Peyer's patch (tissue), 4 donors: ENCODE results near the gene KSR2.

Experiments used
- CTCF ChIP-seq, 6 experiments: fragments of 450-650 bp in 4 of 6; fragments of 200-600 bp in 2 of 6; sonication (generic) in 1 of 6; IDR thresholded peaks; one replicate each; pipeline ENCODE4 v1.5.1; 2017 to 2019; ENCODE audit warnings: antibody characterized with exemption in 6 of 6, mild to moderate bottlenecking in 3 of 6, moderate library complexity in 1 of 6
- POLR2A ChIP-seq, 2 donors: fragments of 450-650 bp; IDR thresholded peaks; one replicate each; pipeline ENCODE4 v1.5.1; 2017; ENCODE audit warnings: antibody characterized with exemption in 2 of 2, mild to moderate bottlenecking in 2 of 2, moderate library complexity in 2 of 2

DNA sequence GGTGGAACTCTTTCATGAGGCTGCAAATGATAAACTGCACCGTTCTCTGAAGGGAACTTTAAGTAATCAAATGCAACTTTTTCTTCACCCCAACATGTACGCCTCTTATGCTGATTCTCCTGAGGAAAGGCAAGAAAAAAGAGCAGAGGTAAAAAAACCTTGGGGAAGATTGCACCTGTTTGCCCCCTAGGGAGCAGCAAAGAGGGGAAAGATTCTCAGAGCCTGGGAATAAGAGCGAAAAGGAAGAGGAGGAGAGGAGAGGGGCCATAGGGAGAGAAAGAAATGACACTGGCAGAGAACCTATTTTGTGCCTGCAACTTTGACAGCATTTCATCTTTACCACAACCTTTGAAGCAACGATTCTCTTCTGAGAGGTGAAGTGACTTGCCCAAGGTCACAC lies 254.6 kb downstream of the KSR2 start:
- no peak for TF ChIP-seq CTCF (IDR thresholded peaks at IDR 0.05)
- no peak for TF ChIP-seq POLR2A (IDR thresholded peaks at IDR 0.05)
